HG02763 (cell line): Measurements from ENCODE around the gene CHRDL2.
"Not testable (repeated sequence)": the region's sequence is repeated elsewhere in the genome, so short reads cannot be mapped to it uniquely, and the experiment has no call there.

Experiments used
- ATAC-seq: cut with Tn5 transposase; IDR thresholded peaks from one replicate; pipeline ENCODE4 v1.9.1; 2021; ENCODE audit warnings: mild to moderate bottlenecking, moderate library complexity; ENCODE audit not compliant: unreplicated experiment

Gene CHRDL2

GRCh38 chr11:74672956-74673692 lies 58.1 kb downstream of the CHRDL2 start:
- no peak for ATAC-seq

GRCh38 chr11:74672332-74672955 lies 58.8 kb downstream of the CHRDL2 start:
- no peak for ATAC-seq

- no peak for ATAC-seq
Observed at GRCh38 chr11:74671520-74672196, 59.6 kb downstream of the CHRDL2 start.

- no peak for ATAC-seq
Observed at GRCh38 chr11:74670171-74670570, 61.1 kb downstream of the CHRDL2 start.

GRCh38 chr11:74669211-74670160 lies 61.7 kb downstream of the CHRDL2 start:
- no peak for ATAC-seq

GRCh38 chr11:74663315-74663714 lies 67.9 kb downstream of the CHRDL2 start:
- ATAC-seq, result no peak

- ATAC-seq, result no peak
Observed at GRCh38 chr11:74662487-74663103, 68.6 kb downstream of the CHRDL2 start.

- ATAC-seq, result not testable (repeated sequence)
Observed at GRCh38 chr11:74659124-74659523, 72.1 kb downstream of the CHRDL2 start.

GRCh38 chr11:74654976-74655375 lies 76.2 kb downstream of the CHRDL2 start:
- no peak for ATAC-seq

GRCh38 chr11:74650498-74650897 lies 80.7 kb downstream of the CHRDL2 start:
- ATAC-seq, result no peak

- ATAC-seq, result no peak
Observed at GRCh38 chr11:74648894-74649293, 82.3 kb downstream of the CHRDL2 start.

- ATAC-seq, result no peak
Observed at GRCh38 chr11:74647831-74648230, 83.4 kb downstream of the CHRDL2 start.

- ATAC-seq, result no peak
Observed at GRCh38 chr11:74647404-74647803, 83.8 kb downstream of the CHRDL2 start.

GRCh38 chr11:74646954-74647353 lies 84.3 kb downstream of the CHRDL2 start:
- no peak for ATAC-seq
